Stimulated activated CD8-positive, alpha-beta memory T cell treated with anti-CD3 and anti-CD28 coated beads, Interleukin-4, amount 100 ng/mL, for 24 hours (primary cell): ENCODE data around the gene CSF1R.

Source experiments
- DNase-seq: peaks from one replicate; pipeline ENCODE4 v3.0.0-alpha.2; 2020; ENCODE audit warnings: low read depth

Gene CSF1R

DNA sequence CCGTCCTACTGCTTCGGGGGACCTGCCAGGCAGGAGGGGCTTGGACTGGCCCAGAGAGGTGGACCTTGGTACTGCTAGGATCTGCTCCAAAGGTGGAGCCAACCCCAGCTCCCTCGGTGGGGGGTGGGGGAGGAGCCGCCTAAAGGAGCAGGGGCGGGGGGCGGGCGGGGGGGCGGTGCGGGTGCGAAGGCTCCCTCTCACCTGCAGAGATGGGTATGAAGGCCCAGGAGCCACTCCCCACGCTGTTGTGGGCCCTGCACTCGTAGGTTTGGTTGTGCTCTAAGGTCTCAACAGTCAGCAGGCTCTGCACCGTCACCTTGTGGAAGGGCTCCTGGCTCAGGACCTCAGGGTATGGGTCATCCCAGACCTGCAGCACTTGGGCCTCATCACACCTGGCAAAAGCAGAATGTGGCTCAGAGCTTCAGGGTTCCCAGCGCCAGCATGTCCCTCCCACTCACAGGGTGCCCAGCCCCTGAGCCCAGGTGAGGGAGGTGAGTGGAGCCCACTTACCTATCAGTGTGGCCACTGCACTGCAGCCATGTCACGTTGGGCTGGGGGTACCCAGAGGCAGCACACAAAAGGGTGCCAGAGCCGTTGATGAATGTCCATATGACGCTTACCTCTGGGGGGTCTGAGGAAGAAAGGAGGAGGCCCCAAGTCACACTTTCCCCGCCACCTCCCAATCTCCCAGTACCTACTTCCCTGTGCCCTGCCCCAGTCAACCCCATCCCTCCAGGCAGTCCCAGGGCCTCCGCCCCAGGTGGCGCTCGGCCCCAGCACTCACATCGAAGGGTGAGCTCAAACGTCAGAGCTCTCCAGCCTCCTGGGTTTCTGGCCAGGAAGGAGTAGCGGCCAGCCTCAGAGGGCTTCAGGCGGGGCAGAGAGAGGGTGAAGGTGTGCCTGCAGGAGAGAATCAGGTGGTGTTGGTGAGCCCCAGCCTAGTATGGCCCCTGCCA is 16.4 kb downstream of the CSF1R start:
- no peak for DNase-seq

DNA sequence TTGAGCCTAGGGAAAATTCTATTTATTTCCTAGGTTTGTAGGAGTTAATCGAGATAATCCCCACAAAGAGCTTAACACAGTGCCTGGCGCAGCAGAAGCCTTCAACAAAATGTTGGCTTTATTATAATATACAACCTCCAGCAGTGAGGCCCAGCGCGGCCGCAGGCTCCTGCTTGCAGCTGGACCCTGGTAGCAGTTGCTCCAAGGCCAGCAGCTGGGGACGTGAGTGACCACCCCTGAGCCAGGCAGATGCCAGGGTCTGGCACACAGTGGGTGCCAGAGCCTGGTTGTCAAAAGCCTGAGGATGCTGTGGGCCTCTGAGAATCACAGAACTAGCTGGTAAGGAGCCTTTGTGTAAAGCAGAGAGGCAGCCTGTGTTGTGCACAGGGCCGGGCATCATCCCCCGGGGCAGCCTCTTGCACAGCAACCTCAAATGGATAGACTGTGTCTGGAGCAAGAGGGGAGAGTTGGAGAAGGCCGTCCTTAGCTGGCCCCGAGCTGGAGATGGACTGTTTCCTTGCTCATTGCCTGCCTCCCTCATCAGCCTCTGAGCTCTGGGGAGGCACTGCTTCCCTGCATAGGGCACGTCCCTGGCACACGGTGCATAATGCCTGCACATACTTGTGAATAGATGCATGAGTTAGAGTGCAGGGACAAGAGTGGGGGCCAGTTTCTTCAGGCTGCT is 17.3 kb downstream of the CSF1R start:
- no peak for DNase-seq

DNA sequence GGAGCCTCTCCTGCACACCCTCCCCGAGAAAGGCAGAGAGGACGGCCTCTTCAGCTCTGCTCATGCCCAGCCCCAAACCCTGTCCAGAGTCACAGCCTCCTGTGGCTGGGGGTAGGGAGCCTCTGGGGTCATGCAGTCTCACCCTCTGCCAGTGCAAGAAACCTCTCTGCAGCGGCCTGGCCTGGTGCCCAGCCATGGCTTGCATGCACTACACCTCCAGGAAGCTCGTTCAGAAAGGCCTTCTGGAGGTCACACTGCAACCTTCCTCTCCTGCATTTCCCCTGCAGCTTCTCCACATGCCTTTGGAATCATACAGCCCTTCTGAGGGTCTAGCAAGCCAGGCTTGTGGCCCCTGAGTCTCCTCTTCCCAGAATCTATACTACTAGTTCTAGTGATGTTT is 17.9 kb downstream of the CSF1R start:
- DNase-seq: no peak

- DNase-seq: no peak
These were observed 18.3 kb downstream of the CSF1R start for GRCh38 chr5:150068071-150068470.

- no peak for DNase-seq
These were observed 18.9 kb downstream of the CSF1R start for GRCh38 chr5:150067405-150067960.

GRCh38 chr5:150066901-150067396 is 19.4 kb downstream of the CSF1R start:
- DNase-seq: no peak

GRCh38 chr5:150066436-150066835 is 19.9 kb downstream of the CSF1R start:
- DNase-seq: no peak

DNA sequence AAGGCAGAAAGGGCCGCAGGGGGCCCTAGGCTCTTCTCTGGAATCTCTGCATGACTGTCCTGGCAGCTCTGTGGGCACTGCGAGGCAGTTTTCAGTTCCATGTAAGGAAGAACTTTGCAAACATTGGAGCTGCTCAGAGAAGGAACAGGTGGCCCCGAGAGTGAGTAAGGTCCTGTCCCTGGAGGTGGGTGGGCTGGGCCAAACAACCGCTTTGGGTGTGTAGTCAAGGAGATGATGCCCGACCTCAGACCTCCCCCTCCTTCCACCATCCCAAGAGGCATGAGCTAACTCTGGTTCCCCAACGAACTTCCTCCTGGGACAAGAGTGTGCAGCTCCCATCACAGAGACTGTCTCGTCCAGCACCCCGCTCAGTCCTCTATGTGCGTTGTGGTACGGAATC is 20.5 kb downstream of the CSF1R start:
- DNase-seq: no peak

DNA sequence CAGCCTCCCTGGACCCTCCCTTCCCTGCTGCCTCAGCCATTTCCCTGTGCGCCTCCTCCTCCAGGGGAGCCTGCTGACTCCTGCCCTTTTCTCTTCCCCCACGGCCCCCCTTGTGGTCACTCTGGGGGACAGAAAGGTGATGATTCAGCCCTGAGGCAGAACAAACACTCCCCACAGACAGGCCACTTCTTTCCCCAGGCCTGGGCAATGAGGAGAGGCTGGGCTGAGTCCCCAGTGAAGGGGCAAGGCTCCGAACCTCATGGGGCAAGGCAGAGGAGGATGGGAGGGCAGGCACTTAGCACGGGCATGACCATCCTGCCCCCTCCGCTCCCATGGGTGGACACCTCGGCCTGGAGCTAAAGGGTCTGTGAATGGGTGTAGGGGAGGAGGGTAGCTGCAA is 21.0 kb downstream of the CSF1R start:
- DNase-seq: no peak

DNA sequence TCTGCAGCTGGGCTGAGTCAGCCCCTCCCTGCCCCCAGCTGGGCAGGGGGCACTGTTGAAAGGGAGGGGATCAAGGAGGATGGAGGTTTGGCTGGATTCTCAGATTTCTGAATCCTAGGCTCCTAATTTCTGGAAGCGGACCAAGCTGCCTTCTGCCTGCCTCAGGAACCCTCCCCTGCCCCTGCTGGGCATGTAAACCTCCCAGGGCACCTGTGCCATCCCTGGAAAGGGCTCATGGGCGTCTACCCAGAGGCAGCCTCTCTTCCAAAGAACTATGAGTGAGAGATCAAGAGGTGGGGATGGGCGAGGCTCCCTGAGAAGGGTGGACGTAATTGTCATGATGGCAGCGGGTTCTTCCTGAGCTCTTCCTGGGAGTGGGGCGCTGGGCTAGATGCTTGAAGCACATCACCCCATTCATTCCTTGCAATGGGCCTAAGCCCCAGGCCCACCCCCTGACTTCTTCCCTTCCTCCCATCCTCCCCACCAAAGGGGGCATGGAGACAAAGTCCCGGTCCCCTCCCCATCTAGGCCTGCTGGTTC is 21.6 kb downstream of the CSF1R start:
- no peak for DNase-seq

DNA sequence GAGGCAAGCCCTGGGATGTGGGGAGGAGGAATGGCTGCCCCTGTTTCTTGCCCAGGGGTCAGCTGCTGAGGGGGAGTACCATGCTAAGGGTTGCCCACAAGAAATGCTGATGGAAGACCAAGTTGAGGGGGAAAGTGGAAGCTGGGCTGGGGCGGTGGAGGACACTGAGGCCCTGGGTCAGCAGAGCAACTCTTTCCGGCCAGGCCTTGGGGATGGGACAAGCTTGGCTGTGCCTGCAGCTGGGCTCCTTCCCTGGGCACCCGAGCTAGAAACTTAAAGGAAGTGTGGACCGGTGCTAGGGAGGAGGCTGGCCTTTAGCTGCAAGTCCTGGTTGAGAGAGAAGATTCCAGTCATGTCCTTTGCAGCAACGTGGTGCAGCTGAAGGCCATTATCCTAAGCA is 22.7 kb downstream of the CSF1R start:
- DNase-seq: no peak

DNA sequence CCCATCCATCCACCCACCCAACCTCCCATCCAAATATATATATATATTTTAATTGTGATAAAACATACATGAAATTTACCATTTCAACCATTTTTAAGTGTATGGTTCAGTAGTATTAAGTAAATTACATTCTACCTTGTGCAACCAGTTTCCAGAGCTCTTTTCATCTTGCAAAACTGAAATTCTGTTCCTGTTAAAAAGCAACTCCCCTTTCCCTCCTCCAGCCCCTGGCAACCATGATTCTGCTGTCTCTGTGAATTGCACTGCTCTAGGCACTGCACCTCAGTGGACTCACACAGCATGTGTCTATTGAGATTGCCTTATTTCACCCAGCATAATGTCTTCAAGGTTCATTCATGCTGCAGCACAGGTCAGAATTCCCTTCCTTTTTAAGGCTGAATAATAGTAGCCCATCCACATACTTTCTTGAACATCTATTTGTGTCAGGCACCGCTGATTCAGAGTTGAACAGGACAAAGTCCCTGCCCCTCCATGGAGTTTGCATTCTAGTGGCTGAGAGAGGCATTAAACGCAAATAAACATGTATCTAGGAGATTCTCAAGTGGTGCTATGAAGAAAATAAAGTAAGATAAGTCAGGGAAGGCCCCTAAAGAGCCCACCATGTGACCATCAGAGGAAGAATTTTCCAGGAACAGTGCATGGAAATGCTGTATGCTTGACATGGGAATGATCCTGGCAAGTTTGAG is 24.0 kb downstream of the CSF1R start:
- DNase-seq: no peak

GRCh38 chr5:150061538-150061995 is 24.8 kb downstream of the CSF1R start:
- no peak for DNase-seq

- DNase-seq: no peak
These were observed 25.9 kb downstream of the CSF1R start for GRCh38 chr5:150060471-150060870.

DNA sequence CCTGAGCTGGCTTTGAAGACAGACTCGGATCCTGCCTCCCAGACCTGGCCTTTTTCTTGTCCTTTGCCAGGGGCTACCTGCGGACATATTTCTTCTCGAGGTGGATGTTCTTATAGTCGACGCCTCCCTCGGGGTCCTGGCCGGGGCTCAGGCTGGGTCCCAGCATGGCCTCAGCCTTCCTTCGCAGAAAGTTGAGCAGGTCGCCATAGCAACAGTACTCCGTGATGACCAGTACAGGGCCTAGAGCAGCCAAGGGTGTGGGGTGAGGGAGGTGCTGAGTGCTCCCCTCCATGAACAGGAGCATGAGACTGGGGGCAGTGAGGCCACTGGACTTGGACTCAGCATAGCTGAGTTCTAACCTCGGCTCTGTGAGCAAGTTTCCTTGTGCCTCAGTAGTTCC is 26.7 kb downstream of the CSF1R start:
- no peak for DNase-seq

DNA sequence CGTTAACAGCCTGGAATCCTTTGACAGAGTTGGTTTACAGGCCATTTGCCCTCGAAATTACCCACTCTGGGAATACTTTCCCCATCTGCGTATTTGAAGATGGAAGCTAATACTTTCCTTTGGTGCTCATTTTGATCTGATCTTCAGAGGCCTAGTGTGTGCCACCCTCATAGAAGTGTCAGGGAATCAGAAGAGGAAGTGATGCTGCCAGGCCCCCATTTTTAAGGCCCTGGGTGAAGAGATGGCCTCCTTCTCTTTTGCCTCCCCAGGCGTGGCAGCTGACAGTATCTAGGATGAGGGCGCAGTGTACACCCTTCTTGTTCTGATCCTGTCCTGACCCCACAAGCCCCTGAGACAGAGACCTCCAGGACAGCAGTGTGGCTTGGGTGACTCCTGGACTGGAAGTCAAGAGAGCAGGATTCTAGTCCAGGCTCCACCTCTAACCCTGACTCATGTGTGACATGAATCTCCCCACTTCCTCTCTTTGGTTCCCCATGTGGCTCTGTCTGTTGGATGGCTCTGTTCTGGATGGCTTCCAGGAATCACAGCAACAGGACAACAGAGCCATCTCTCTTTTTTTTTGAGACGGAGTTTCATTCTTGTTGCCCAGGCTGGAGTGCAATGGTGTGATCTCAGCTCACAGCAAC is 27.8 kb downstream of the CSF1R start:
- DNase-seq: no peak

DNA sequence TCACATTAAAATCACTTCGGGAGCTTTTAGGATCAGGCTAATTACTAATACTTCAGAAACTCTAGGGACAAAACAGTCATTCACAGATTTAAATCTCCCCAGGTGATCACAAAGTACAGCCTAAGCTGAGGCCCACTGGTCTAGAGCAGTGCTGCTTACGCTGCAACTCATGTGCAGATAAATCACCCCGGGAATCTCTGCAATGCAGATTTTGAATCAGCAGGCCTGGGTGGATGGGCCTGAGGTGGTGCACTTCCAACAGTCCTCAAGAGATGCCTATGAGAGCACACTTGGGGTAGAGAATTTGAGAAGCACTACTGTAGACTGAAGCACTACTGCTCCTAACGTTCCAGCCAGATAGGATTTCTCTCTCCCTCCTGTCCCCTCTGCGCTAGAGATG is 28.4 kb downstream of the CSF1R start:
- DNase-seq: no peak

DNA sequence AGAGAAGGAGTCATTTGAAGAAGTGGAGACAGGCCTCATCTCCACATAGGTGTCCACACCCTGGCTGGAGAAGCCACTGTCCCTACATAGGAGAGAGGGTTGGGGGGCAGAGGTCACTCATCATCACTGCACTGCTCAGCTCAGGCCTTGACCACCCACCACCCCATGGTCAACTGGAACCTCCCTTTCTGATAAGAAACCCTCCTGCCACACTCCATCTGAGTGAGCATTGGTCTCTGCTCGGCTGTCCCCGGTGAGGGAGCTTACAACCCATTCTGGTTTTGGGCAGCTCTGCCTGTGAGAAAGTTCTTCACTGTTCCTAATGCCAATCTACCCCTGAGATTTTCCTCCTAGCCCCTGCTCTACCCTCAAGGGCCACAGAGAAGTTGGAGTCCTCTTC is 28.8 kb downstream of the CSF1R start:
- DNase-seq: no peak

DNA sequence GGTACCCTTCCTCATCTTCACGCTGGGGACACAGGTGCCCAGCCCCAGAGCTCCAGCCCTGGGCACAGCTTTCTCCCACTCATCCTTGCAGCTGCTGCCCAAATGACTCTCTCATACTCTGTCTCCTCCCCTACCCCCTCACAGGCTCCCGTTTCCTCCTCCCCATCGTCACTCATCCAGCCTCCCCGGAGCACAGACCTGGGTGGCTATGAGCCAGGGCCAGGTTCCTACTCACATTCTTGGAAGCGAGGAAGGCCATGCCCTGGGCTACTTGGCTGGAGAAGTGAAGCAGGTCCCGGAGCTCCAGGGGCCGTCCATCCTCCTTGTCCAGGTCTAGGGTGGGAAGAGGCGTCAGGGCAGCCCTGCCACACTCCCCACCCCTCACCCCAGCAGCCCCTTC is 29.3 kb downstream of the CSF1R start:
- DNase-seq: no peak

DNA sequence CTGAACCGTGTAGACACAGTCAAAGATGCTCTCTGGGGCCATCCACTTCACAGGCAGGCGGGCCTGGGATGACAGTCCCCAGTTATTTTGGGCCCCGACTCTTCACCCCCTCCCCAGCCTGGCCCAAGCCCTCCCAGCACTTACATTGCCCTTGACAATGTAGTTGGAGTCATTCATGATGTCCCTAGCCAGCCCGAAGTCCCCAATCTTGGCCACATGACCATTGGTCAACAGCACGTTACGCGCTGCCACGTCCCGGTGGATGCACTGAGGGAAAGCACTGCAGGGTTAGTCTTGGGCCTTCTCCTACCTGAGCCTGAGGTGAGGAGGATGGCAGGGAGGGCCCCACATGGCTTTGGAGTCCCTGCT is 30.3 kb downstream of the CSF1R start:
- DNase-seq: no peak

DNA sequence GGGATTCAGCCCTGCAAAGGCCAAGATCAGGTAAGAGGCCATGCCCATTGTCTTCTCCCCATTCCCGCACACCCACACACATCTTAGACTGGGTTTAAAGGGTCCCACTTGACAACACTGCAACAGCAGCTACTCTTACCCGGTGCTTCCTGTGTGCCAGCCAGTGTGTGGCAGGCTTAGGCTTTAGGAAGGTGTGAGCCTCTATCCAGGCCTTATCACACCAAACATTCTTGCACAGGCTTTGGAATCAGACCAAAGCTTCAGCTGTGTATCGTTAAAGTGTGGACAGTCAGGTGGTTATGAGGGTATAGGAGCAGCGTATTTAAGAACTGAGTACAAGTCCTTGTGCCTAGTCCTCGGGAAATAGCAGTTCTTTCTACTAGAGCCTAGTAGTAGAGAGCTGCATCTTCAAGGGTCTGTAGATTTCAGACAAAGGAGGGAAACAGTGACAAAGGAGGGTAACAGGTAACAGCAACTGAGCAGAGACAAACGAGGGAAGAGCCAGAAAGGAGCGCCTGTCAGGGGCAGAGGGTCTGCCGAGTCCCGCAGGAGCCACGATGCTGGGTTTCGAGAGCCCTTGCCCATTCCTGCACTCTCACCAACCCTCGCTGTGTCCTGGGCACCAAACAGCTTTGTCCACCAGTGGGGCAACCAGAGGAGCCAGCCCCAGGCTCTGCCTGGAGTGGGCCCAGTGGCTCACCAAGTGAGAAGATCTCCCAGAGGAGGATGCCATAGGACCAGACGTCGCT is 30.9 kb downstream of the CSF1R start:
- DNase-seq: no peak
